ENCODE data around the gene TMEM132D.

DNA sequence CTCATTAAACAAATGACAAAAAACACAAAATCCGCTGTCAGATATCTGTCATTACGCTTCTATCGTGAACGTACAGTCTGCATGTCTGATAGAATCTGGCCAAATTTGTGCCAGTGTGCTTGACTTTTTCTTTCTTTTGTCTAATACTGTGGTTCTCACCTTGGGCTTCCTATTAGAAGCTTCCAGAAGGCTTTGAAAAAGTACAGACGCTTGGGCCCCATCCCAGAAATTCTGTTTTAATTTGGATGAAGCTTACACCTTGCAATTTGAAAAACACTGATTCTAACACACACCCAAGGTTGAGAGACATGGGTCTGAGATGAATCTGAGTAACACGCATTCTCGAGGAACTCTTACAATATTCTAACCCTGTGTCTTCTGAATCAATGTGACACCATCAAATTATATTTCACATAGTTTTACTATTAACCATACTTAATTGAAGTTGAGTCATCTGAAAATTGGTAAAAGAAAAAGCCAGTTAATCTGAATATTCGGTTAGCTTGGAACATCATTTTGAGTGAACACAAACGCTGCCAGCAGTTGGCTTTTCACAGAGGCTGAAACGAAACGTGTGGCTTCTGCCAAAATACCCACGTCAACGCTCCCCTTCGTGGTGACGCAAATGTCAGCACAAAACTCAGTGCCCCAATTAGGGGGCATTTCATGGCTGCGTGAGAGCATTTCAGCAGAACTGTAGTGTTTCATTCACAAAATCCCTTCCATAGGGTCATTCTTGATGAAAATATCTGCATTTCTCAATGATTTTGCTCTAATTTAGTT lies 420.5 kb downstream of the TMEM132D start:
- TF ChIP-seq, protein P1, sequence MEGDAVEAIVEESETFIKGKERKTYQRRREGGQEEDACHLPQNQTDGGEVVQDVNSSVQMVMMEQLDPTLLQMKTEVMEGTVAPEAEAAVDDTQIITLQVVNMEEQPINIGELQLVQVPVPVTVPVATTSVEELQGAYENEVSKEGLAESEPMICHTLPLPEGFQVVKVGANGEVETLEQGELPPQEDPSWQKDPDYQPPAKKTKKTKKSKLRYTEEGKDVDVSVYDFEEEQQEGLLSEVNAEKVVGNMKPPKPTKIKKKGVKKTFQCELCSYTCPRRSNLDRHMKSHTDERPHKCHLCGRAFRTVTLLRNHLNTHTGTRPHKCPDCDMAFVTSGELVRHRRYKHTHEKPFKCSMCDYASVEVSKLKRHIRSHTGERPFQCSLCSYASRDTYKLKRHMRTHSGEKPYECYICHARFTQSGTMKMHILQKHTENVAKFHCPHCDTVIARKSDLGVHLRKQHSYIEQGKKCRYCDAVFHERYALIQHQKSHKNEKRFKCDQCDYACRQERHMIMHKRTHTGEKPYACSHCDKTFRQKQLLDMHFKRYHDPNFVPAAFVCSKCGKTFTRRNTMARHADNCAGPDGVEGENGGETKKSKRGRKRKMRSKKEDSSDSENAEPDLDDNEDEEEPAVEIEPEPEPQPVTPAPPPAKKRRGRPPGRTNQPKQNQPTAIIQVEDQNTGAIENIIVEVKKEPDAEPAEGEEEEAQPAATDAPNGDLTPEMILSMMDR (IDR thresholded peaks at IDR 0.05; ENCODE audit: poor library complexity, severe bottlenecking), result no peak
- no peak for TF ChIP-seq MXI1 (conservative IDR thresholded peaks at IDR 0.05; ENCODE audit: poor library complexity, severe bottlenecking)
- no peak for TF ChIP-seq EP300 (conservative IDR thresholded peaks at IDR 0.05; ENCODE audit: poor library complexity, severe bottlenecking)
- no peak for TF ChIP-seq TAF1 (IDR thresholded peaks at IDR 0.05; ENCODE audit: low read depth)
- TF ChIP-seq EZH2 (IDR thresholded peaks at IDR 0.05; ENCODE audit: borderline replicate concordance, insufficient read depth, low read length, poor library complexity, severe bottlenecking), result no peak
- no peak for TF ChIP-seq POLR2AphosphoS5 (IDR thresholded peaks at IDR 0.05)

All from neural cell (in vitro differentiated cells).